ENCODE measurements around the gene RDH13.

Gene RDH13

DNA sequence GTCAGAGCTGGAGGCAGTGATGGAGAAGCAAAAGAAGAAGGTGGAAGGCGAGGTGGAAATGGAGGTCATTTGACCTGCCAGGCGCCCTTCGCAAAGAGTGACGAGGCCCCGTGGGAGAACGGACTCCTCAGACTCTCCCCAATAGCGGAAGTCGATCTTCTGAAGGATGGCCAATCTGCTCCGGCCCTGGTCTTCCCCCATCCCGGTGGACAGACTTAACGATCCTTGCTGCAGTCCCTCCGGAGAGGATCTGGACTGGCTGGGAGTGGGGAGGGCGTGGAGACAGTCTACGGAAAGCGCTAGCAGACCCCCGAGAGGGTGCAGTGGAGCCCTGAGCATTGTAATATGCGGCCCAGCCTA lies 24.6 kb upstream of the RDH13 start:
- no peak for FAIRE-seq
- no peak for TF ChIP-seq POLR2A (IDR thresholded peaks at IDR 0.05; ENCODE audit: low read depth, low read length)
- DNase-seq (ENCODE audit: insufficient read length, low spot score) = no peak

DNA sequence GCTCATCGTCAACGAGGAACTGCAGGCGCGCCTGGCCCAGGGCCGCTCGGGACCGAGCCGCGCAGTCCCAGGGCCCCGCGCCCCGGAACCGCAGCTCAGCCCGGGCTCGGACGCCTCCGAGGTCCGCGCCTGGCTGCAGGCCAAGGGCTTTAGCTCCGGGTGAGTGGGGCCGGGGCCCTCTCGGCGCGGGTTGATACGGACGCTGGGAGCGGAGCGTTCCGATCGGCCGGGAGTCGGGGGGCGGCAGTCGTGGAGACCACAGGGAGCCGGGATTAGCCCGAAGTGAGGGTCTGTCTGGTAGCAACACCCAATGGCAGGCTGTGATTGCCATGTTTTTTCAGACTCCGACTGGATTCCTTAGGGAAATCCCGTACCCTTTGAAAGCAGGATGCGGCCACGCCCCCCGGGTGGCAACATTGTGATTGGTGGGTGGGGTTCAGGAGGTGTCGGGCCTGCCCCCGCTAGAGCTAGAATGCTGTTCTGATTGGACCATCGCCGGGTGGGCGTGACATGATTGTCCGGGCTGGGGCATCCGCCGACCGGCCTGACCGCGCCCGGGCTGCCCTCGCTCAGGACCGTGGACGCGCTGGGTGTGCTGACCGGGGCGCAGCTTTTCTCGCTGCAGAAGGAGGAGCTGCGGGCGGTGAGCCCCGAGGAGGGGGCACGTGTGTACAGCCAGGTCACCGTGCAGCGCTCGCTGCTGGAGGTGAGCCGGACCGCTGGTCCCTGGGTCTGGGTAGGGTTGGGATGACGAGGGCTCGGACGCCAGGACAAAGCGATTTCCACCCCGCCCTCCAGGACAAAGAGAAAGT lies 24.0 kb upstream of the RDH13 start:
- FAIRE-seq = no peak
- TF ChIP-seq POLR2A (IDR thresholded peaks at IDR 0.05; ENCODE audit: low read depth, low read length) = peak; percentile 57

DNA sequence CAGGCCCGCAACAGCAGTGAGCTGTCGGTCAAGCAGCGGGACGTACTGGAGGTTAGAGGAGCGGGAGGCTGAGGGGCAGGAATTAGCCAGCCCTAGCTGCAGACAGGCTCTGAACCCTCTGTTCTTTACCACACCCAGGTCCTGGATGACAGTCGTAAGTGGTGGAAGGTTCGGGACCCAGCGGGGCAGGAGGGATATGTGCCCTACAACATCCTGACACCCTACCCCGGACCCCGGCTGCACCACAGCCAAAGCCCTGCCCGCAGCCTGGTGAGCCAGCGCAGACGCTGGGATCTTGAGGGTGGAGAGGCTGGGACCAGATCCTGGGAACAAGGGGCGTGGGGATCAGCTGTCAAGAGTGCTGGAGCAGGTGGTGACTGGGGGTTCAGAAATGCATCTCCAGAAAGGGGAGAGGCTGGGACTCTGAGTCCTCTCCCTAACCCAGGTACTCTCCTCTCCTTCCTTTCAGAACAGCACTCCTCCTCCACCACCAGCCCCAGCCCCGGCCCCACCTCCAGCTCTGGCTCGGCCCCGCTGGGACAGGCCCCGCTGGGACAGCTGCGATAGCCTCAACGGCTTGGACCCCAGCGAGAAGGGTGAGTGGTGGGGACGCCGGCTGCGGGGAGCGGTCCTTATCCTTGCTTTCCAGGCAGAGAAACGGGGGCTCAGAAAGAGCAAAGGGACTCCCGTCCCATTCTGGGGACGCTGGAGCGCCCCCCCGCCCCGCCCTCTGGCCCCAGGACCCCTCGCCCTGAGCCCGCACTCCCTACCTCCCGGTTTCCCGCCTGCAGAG lies 23.2 kb upstream of the RDH13 start:
- no peak for FAIRE-seq
- no peak for TF ChIP-seq POLR2A (IDR thresholded peaks at IDR 0.05; ENCODE audit: low read depth, low read length)
- DNase-seq (ENCODE audit: insufficient read length, low spot score) = no peak

More for the DNA sequence above, 24.0 kb upstream of the RDH13 start:
- DNase-seq (ENCODE audit: insufficient read length, low spot score) = peak; percentile 99

DNA sequence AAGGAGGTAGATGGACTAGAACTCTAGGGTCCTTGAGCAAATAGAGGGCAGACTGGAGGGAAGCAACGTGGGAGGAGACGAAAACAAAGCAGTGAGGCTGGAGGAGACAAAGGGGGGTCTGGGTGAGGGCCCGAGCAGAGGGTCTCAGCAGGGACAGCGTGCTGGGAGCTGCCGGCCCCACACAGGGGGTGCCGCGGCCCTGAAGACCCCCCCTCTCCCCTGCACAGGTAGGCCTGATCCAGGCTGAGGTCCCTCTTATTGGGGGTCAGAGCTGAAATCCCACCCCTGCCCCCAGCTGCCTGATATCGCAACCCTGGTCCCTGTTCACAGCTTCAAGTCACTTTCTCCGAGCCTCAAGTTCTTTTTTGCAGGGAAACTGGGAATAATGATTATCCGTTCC lies 21.5 kb upstream of the RDH13 start:
- DNase-seq (ENCODE audit: insufficient read length, low spot score) (no peak), FAIRE-seq (no peak)
- no peak for TF ChIP-seq POLR2A (IDR thresholded peaks at IDR 0.05; ENCODE audit: low read depth, low read length)

DNA sequence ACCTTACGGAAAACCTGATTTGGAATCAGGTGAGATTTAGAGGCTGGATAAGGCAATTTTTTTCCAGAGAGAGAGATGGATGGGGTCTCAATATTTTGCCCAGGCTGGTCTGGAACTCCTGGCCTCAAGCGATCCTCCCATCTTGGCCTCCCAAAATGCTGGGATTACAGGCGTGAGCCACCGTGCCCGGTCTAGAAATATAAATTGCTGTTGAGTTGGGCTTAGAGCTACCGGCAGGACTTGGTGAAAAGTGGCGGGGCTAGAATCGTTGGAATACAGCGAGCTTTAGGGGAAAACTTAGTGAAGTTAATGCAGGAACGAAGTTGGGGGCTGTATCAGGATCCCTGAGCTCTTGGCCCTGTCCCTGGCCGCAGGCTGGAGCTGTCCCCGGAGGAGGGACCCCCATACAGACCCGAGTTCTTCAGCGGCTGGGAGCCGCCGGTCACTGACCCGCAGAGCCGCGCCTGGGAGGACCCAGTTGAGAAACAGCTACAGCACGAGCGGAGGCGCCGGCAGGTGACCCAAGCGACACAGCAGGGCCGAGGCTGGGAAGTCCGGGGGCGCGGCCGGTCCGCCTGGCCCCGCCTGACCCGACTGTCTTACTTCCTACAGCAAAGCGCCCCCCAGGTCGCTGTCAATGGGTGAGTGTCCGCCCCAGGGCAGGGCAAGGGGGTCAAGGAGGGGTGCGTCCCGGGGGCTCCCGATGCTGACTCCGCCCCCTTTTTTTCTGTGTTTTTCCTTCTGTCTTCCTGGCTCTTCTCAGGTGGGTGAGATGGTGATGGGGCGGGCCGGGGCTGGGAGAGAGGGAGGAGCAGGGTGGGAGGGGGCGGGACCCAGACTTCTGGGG lies 20.3 kb upstream of the RDH13 start:
- DNase-seq (ENCODE audit: insufficient read length, low spot score) (no peak), FAIRE-seq (no peak)
- no peak for TF ChIP-seq POLR2A (IDR thresholded peaks at IDR 0.05; ENCODE audit: low read depth, low read length)

DNA sequence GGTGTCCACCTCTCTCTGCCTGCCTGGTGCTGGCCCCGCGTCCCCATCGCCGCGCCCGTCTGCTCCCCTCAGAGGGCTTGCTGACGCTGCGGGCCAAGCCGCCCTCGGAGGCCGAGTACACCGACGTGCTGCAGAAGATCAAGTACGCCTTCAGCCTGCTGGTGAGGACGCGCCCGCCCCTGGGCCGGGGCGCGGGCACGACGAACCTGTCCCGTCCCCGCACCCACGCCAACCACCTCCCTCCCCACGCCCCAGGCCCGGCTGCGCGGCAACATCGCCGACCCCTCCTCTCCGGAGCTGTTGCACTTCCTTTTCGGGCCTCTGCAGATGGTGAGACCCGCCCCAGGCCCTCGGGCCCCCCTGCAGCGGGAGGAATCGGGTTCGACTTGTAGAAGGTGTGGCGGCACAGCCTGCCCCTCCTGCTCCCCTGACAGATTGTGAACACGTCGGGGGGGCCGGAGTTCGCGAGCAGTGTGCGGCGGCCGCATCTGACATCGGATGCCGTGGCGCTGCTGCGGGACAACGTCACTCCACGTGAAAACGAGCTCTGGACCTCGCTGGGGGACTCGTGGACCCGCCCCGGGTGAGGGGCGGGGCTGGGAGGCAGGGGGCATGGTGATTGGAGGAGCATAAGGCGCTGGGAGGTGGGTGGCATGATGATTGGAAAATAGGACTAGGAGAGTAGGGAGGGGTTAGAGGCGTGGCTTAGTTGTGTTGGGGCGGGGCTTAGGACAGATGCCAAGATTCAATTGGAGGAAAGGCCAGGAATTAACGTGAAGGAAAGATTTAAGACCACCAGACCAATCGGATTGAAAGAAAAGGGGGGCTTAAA lies 19.3 kb upstream of the RDH13 start:
- TF ChIP-seq POLR2A (IDR thresholded peaks at IDR 0.05; ENCODE audit: low read depth, low read length) = 0 out of 2 replicates have a peak, but pooled peaks have one; percentile 13
- FAIRE-seq (no peak), DNase-seq (ENCODE audit: insufficient read length, low spot score) (peak; percentile 89)

DNA sequence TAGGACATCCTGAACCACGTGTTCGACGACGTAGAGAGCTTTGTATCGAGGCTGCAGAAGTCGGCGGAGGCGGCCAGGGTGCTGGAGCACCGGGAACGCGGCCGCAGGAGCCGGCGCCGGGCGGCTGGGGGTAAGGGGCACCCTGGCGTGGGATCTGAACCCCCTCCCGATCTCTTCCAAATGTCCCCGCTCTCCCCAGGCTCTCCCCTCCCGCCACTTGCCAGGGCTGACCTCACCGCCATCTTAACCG lies 18.7 kb upstream of the RDH13 start:
- DNase-seq (ENCODE audit: insufficient read length, low spot score) (no peak), FAIRE-seq (no peak)
- no peak for TF ChIP-seq POLR2A (IDR thresholded peaks at IDR 0.05; ENCODE audit: low read depth, low read length)

DNA sequence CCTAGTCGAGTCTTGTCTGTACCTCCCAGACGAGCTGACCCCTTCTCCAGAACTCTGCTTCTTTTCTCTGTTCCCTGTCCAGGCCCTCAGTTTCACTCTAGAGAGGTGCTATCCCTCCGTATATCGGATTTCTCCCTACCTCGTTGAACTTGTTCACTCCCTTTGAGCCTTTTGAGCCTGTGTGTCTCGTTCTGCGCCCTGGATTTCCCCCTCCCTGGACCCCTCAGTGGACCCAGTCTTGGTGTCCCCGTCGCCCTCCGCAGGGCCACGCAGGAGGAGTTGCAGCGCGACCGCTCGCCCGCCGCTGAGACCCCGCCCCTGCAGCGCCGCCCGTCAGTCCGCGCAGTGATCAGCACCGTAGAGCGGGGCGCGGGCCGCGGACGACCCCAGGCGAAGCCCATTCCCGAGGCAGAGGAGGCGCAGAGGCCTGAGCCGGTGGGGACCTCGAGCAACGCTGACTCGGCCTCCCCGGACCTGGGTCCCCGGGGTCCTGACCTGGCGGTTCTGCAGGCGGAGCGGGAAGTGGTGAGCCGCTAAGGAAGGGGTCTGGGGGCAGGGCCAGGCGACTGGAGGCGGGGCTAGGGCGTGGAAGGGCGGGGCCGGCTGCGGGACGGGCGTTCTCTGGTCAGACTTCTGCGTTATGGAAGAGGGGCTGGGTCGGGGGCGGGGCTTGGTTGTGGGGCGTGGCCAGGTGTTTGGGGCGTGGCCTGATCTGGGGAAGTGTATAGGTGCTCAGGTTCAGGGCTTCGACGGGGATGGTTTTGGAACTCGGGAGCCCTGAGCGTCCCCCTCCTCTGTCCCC lies 18.2 kb upstream of the RDH13 start:
- DNase-seq (ENCODE audit: insufficient read length, low spot score) = no peak
- no peak for FAIRE-seq
- no peak for TF ChIP-seq POLR2A (IDR thresholded peaks at IDR 0.05; ENCODE audit: low read depth, low read length)

DNA sequence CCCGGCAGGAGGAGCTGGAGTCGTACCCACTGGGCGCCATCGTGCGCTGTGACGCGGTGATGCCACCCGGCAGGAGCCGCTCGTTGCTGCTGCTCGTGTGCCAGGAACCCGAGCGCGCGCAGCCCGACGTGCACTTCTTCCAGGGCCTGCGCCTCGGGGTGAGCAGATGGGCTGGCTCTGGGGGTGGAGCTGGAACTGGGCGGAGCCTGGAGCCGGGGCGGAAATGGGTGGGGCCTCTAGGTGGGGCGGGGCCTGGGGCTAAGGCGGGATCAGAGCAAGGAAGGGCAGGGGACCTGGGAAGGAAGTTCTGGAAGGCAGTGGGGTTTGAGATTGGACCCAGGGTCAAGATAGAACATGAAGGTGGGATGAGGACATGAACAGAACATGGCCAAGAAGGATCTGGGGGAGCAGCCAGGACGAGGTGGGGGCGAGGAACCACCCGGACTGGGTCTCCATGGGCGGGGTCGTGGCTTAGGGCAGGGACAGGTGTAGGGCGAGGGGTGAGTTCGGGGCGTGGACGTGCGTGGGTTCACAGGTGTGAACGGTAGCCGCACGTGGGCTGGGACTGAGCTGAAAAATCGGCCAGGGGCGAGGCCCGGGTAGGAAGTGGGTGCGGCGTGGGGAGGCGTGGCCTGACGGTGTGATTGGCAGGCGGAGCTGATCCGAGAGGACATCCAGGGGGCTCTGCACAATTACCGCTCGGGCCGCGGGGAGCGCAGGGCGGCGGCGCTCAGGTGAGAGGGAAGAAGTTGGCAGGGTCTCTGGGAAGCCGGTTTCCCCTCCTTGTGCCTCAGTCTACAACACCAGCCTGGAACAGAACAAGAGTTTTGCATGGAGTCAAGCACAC lies 17.4 kb upstream of the RDH13 start:
- FAIRE-seq = no peak
- 0 out of 2 replicates have a peak, but pooled peaks have one; percentile 1 for TF ChIP-seq POLR2A (IDR thresholded peaks at IDR 0.05; ENCODE audit: low read depth, low read length)

DNA sequence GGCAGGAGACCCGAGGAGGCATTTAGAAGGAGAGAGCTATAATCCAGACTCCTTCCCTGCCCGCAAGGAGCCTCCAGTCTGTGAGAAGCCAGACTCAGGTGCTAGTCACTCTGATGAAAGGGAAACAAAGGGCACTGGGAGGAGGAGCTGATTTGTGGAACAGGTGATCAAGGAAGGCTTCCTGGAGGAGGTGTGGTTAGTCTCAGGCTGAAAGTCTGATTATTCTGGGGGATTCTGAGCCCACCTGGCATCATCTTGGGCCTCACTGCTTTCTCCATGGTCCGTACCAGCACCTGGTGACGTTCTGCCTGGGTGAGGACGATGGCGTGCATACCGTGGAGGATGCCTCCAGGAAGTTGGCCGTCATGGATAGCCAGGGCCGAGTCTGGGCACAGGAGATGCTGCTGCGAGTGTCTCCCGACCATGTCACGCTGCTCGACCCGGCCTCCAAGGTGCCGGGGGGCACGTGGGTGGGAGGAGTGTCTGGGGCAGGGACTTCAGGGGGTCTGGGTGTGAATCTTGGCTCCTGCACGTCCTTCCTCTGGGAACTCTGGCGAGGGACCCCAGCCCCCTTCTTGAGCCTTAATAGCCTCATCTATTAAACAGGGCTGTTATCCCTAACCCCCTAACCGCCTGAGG lies 16.6 kb upstream of the RDH13 start:
- FAIRE-seq (no peak), DNase-seq (ENCODE audit: insufficient read length, low spot score) (no peak)
- no peak for TF ChIP-seq POLR2A (IDR thresholded peaks at IDR 0.05; ENCODE audit: low read depth, low read length)

More for the DNA sequence above, 17.4 kb upstream of the RDH13 start:
- peak; percentile 96 for DNase-seq (ENCODE audit: insufficient read length, low spot score)

DNA sequence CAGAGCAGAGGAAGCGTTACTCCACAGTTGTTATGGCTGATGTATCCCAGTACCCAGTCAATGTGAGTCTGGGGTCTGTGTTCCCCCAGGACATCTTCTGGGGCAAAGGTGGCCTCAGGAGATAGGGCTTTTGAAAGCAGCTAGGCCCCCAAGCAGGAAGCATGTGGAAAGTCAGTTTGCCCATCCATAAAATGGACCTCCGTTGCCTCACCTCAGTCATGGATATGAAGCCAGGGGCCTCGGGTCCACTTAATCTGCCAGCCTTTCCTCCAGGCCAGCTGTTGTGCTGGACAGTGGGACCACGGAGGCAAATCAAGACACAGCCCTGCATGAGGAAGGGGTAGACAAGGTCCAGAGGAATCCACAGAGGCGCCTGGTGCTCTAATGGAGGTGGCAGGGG lies 16.0 kb upstream of the RDH13 start:
- TF ChIP-seq POLR2A (IDR thresholded peaks at IDR 0.05; ENCODE audit: low read depth, low read length) = no peak
- no peak for FAIRE-seq
- no peak for DNase-seq (ENCODE audit: insufficient read length, low spot score)
